ENCODE data around the gene OARD1.

DNA sequence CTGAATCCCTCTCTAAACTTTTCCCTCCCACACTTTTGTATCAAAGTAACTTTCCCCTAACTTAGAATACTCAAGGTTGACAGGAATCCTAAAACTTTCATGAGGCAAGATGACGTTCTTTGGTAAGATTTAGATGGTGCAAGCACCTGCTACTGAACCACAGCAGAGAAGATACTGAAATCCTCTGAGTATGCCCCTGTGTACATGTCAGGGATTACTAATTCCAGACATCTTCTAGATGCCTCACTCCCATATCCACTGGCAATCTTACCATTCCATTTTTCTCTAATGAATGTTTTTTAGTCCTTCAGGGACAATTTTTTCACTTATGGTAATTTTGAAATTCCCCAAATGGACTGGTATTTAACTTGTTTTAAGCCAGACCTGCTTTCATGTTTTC, 10.1 kb downstream of the OARD1 start:
- TF ChIP-seq POLR2A (IDR thresholded peaks at IDR 0.05; ENCODE audit: low read depth, low read length) (no peak), EP300 (IDR thresholded peaks at IDR 0.05; ENCODE audit: borderline replicate concordance in 1 of 2, control insufficient read depth in 1 of 2, low read depth in 2 of 2, low read length in 2 of 2) (no peak), CEBPB (IDR thresholded peaks at IDR 0.05; ENCODE audit: borderline replicate concordance in 1 of 2, low read depth in 2 of 2, low read length in 2 of 2) (no peak), POLR2AphosphoS5 (IDR thresholded peaks at IDR 0.05; ENCODE audit: low read length) (no peak), RFX5 (IDR thresholded peaks at IDR 0.05; ENCODE audit: low read depth, low read length) (no peak), TCF7 (IDR thresholded peaks at IDR 0.05; ENCODE audit: borderline replicate concordance) (no peak), IKZF2 (IDR thresholded peaks at IDR 0.05) (no peak), BACH1 (IDR thresholded peaks at IDR 0.05; ENCODE audit: borderline replicate concordance) (no peak), NFYB (IDR thresholded peaks at IDR 0.05; ENCODE audit: insufficient read depth, low read depth, low read length) (no peak)
- TF ChIP-seq, protein P1, sequence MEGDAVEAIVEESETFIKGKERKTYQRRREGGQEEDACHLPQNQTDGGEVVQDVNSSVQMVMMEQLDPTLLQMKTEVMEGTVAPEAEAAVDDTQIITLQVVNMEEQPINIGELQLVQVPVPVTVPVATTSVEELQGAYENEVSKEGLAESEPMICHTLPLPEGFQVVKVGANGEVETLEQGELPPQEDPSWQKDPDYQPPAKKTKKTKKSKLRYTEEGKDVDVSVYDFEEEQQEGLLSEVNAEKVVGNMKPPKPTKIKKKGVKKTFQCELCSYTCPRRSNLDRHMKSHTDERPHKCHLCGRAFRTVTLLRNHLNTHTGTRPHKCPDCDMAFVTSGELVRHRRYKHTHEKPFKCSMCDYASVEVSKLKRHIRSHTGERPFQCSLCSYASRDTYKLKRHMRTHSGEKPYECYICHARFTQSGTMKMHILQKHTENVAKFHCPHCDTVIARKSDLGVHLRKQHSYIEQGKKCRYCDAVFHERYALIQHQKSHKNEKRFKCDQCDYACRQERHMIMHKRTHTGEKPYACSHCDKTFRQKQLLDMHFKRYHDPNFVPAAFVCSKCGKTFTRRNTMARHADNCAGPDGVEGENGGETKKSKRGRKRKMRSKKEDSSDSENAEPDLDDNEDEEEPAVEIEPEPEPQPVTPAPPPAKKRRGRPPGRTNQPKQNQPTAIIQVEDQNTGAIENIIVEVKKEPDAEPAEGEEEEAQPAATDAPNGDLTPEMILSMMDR (IDR thresholded peaks at IDR 0.05 in 2 of 3, conservative IDR thresholded peaks at IDR 0.05 in 1 of 3; ENCODE audit: control insufficient read depth in 2 of 3, extremely low read depth in 1 of 3, insufficient read depth in 1 of 3, low read depth in 3 of 3, low read length in 3 of 3) = no peak
- TF ChIP-seq, protein P2, sequence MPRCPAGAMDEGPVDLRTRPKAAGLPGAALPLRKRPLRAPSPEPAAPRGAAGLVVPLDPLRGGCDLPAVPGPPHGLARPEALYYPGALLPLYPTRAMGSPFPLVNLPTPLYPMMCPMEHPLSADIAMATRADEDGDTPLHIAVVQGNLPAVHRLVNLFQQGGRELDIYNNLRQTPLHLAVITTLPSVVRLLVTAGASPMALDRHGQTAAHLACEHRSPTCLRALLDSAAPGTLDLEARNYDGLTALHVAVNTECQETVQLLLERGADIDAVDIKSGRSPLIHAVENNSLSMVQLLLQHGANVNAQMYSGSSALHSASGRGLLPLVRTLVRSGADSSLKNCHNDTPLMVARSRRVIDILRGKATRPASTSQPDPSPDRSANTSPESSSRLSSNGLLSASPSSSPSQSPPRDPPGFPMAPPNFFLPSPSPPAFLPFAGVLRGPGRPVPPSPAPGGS (IDR thresholded peaks at IDR 0.05; ENCODE audit: borderline replicate concordance, insufficient read depth, low read depth, low read length, poor library complexity, severe bottlenecking) = no peak
- TF ChIP-seq, protein P3, sequence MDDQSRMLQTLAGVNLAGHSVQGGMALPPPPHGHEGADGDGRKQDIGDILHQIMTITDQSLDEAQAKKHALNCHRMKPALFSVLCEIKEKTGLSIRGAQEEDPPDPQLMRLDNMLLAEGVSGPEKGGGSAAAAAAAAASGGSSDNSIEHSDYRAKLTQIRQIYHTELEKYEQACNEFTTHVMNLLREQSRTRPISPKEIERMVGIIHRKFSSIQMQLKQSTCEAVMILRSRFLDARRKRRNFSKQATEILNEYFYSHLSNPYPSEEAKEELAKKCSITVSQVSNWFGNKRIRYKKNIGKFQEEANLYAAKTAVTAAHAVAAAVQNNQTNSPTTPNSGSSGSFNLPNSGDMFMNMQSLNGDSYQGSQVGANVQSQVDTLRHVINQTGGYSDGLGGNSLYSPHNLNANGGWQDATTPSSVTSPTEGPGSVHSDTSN (IDR thresholded peaks at IDR 0.05; ENCODE audit: insufficient replicate concordance, low read depth, low read length) = no peak

Measured in GM12878 (cell line).